SU-DHL-6 (cell line): ENCODE data around the gene TEKTIP1.

Experiments
- H2AFZ ChIP-seq: fragments of 200-600 bp; sonication (generic); 2 replicates; pipeline ENCODE4 v1.6.1; 2014; ENCODE audit warnings: low read depth, mild to moderate bottlenecking, moderate library complexity, mixed read lengths, antibody characterized with exemption, low read length; ENCODE audit not compliant: severe bottlenecking
- H3F3A ChIP-seq: fragments of 200-600 bp; shearing (Covaris generic); 2 replicates; pipeline ENCODE4 v1.6.0; 2016; ENCODE audit warnings: antibody characterized with exemption, mild to moderate bottlenecking; ENCODE audit not compliant: insufficient read depth
- H3K27ac ChIP-seq: fragments of 200-600 bp; sonication (generic); 2 replicates; pipeline ENCODE4 v1.5.1; 2016; ENCODE audit warnings: low read depth, mild to moderate bottlenecking, low read length, moderate library complexity, mixed read lengths
- H3K27me3 ChIP-seq: fragments of 200-600 bp; sonication (generic), shearing (Covaris generic); 2 replicates; pipeline ENCODE4 v1.6.0; 2014; ENCODE audit warnings: mild to moderate bottlenecking, low read length
- H3K36me3 ChIP-seq: fragments of 200-600 bp; sonication (generic); 2 replicates; pipeline ENCODE4 v1.6.1; 2014; ENCODE audit warnings: mild to moderate bottlenecking, low read length, mixed read lengths
- H3K4me2 ChIP-seq: fragments of 300-600, 200-600 bp; shearing (Covaris generic), sonication (generic); 2 replicates; pipeline ENCODE4 v1.6.0; 2014; ENCODE audit warnings: low read length, low read depth, mild to moderate bottlenecking; ENCODE audit not compliant: poor library complexity, severe bottlenecking
- H3K4me3 ChIP-seq: fragments of 200-600 bp; sonication (generic); 2 replicates; pipeline ENCODE4 v1.5.1; 2014; ENCODE audit warnings: antibody characterized with exemption, low read length, mild to moderate bottlenecking, mixed read lengths; ENCODE audit not compliant: insufficient read depth, poor library complexity, severe bottlenecking
- H3K79me2 ChIP-seq: fragments of 200-600 bp; sonication (generic); 2 replicates; pipeline ENCODE4 v1.6.1; 2014; ENCODE audit warnings: mild to moderate bottlenecking, low read length, moderate library complexity; ENCODE audit not compliant: insufficient read depth
- H3K9ac ChIP-seq: fragments of 200-600 bp; sonication (generic); 2 replicates; pipeline ENCODE4 v1.7.0; 2014; ENCODE audit warnings: mild to moderate bottlenecking, low read length
- H3K9me2 ChIP-seq: fragments of 200-600 bp; sonication (generic); replicated peaks from 2 replicates; pipeline ENCODE4 v1.6.1; 2014; ENCODE audit warnings: low read length; ENCODE audit not compliant: insufficient read depth
- H3K9me3 ChIP-seq: fragments of 200-600 bp; sonication (generic); 2 replicates; pipeline ENCODE4 v1.6.1; 2014; ENCODE audit warnings: low read length, mixed read lengths; ENCODE audit not compliant: insufficient read depth
- H4K20me1 ChIP-seq: fragments of 200-600 bp; sonication (generic); 2 replicates; pipeline ENCODE4 v1.6.1; 2014; ENCODE audit warnings: low read depth, mild to moderate bottlenecking, antibody characterized with exemption, low read length, moderate library complexity, mixed read lengths
- CTCF ChIP-seq: fragments of 200-600 bp; sonication (generic); IDR thresholded peaks from one replicate; pipeline ENCODE4 v1.5.1; 2017; ENCODE audit warnings: antibody characterized with exemption, mild to moderate bottlenecking, low read length, moderate library complexity; ENCODE audit not compliant: insufficient read depth, poor library complexity, severe bottlenecking
- EZH2phosphoT487 ChIP-seq: fragments of 200-600 bp; sonication (generic), shearing (Covaris generic); conservative IDR thresholded peaks from 2 replicates; pipeline ENCODE4 v1.6.1; 2018; ENCODE audit warnings: mild to moderate bottlenecking, antibody characterized with exemption, low read length, moderate library complexity, mixed read lengths

Gene TEKTIP1

GRCh38 chr19:3575949-3576673 lies 37.1 kb downstream of the TEKTIP1 start:
- Histone ChIP-seq H3K36me3 (no peaks in the 10 kb centered on the region), H2AFZ (no peak overlapping the region), H3K4me2 (no peak overlapping the region), H3K79me2 (no peaks in the 10 kb centered on the region), H3K9me2 (no peaks in the 10 kb centered on the region), H3K27me3 (no peaks in the 10 kb centered on the region), H3K9me3 (no peaks in the 10 kb centered on the region), H3K27ac (no peak overlapping the region), H3F3A (no peaks in the 10 kb centered on the region), H3K9ac (no peak overlapping the region), H4K20me1 (no peaks in the 10 kb centered on the region), H3K4me3 (no peak overlapping the region)
- TF ChIP-seq CTCF (no peak), EZH2phosphoT487 (no peak)

DNA sequence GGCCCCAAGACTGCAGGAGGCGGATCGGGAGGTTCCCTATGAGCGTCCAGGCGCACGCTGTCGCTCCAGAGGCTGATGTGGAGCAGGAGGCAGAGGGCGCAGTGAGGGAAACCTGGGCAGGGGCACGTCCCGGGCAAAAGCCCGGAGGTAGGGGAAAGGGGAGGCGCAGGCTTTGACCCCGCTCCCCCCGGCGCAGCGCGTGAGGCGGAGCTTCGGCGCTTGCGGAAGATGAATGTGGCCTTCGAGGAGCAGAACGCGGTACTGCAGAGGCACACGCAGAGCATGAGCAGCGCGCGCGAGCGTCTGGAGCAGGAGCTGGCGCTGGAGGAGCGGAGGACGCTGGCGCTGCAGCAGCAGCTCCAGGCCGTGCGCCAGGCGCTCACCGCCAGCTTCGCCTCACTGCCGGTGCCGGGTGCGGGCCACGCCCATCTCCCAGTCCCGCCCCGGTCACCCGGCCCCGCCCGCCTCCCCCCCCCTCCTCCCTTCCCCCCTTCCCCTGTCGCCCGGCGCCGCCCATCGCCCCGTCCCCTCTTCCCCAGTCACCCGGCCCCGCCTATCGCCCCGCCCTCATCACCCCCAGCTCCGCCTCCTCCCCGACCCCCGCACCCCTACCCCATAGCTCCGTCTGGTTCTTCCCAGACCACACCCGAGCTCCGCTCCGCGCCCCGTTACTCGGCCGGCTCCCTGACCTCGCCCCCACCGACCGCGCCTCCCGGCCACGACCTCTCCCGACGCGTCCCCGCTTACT lies 37.9 kb downstream of the TEKTIP1 start:
- no peak overlapping the region for H2AFZ ChIP-seq
- H3K9ac ChIP-seq: no peak overlapping the region
- H3K4me2 ChIP-seq: no peak overlapping the region

DNA sequence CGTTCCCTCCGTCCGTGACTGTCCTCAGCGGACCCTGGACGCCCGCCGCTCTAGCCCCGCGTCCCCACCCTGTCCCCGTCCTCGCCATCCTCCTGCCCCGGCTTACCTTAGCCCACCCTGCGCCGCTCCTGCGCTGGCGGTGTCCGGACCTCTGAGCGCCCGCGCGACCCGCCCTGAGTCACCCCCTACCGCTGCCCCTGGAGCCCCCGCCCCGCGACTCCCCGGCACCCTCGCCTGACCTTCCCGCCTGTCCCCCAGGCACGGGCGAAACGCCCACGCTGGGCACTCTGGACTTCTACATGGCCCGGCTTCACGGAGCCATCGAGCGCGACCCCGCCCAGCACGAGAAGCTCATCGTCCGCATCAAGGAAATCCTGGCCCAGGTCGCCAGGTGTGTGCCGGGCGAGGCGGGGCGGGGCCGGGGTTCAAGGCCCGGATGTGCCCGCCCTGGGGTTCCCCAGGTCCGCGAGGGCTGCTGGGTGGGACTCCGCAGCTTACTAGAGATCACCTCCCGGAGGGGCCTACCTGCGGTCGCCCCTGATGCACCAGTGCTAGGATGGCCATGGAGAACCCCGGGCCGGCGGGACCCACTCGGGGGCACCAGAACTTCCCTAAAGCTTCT lies 38.9 kb downstream of the TEKTIP1 start:
- no peaks in the 10 kb centered on the region for H3F3A ChIP-seq
- no peak overlapping the region for H3K4me3 ChIP-seq
- no peaks in the 10 kb centered on the region for H3K9me3 ChIP-seq
- no peak overlapping the region for H3K4me2 ChIP-seq
- no peak overlapping the region for H3K9ac ChIP-seq
- no peaks in the 10 kb centered on the region for H4K20me1 ChIP-seq
- no peaks in the 10 kb centered on the region for H3K9me2 ChIP-seq
- no peaks in the 10 kb centered on the region for H3K79me2 ChIP-seq
- H3K27ac ChIP-seq: no peak overlapping the region
- TF ChIP-seq CTCF: no peak
- no peak for TF ChIP-seq EZH2phosphoT487
- no peaks in the 10 kb centered on the region for H3K27me3 ChIP-seq
- no peak overlapping the region for H2AFZ ChIP-seq
- no peaks in the 10 kb centered on the region for H3K36me3 ChIP-seq

More for the DNA sequence above, 37.9 kb downstream of the TEKTIP1 start:
- H3K27me3 ChIP-seq: no peaks in the 10 kb centered on the region
- no peak overlapping the region for H3K4me3 ChIP-seq
- H3K36me3 ChIP-seq: no peaks in the 10 kb centered on the region
- H3F3A ChIP-seq: no peaks in the 10 kb centered on the region
- no peaks in the 10 kb centered on the region for H3K9me2 ChIP-seq
- no peak overlapping the region for H3K27ac ChIP-seq
- TF ChIP-seq CTCF (no peak), EZH2phosphoT487 (no peak)
- no peaks in the 10 kb centered on the region for H3K9me3 ChIP-seq
- no peaks in the 10 kb centered on the region for H3K79me2 ChIP-seq
- no peaks in the 10 kb centered on the region for H4K20me1 ChIP-seq
